H1 (cell line): ENCODE measurements around the gene NRDE2. TPM values are rescaled to one million over a fixed set of nuclear protein-coding genes. Genes with fewer than 3 reads are reported as not detected.

Experiments
- CTCF ChIA-PET: fragments of 300-600 bp; sonication (Branson Sonifier 250); formaldehyde crosslinking; loops from one replicate; lab custom pipeline; 2021; ENCODE audit not compliant: partially characterized antibody; lab: Charles Lee
- POLR2A ChIA-PET: fragments of 300-600 bp; sonication (Branson Sonifier 250); formaldehyde crosslinking; loops from one replicate; lab custom pipeline; 2021; ENCODE audit warnings: inconsistent platforms; ENCODE audit not compliant: partially characterized antibody; lab: Charles Lee
- DNase-seq, 2 experiments: peaks; one replicate each; pipeline versions ENCODE4 v3.0.0 to v3.0.0-alpha.2; 2010 to 2022; ENCODE audit warnings: low spot score in 2 of 2, low read depth in 1 of 2, mixed read lengths in 1 of 2
- FAIRE-seq: peaks from 2 replicates; lab custom pipeline; 2011; peaks lifted over from hg19 to GRCh38; lab: Jason Lieb, UNC
- H2AFZ ChIP-seq: 2 replicates; pipeline ENCODE4 v1.8.1; 2012; ENCODE audit warnings: low read length, inconsistent platforms
- H2AK5ac ChIP-seq: 2 replicates; pipeline ENCODE4 v1.6.1; 2013; ENCODE audit warnings: low read depth, low read length
- H2BK120ac ChIP-seq: replicated peaks from 2 replicates; pipeline ENCODE3; 2013; ENCODE audit warnings: low read depth, low read length, inconsistent platforms
- H2BK12ac ChIP-seq: 2 replicates; pipeline ENCODE4 v1.6.1; 2013; ENCODE audit warnings: low read depth, low read length
- H2BK15ac ChIP-seq: 2 replicates; pipeline ENCODE4 v1.6.1; 2013; ENCODE audit warnings: low read length
- H2BK20ac ChIP-seq: 2 replicates; pipeline ENCODE4 v1.6.1; 2013; ENCODE audit warnings: low read length
- H2BK5ac ChIP-seq: 2 replicates; pipeline ENCODE4 v1.6.1; 2013; ENCODE audit warnings: low read depth, low read length
- H3K14ac ChIP-seq: 2 replicates; pipeline ENCODE4 v1.6.1; 2013; ENCODE audit warnings: inconsistent platforms; ENCODE audit not compliant: insufficient read length
- H3K18ac ChIP-seq: 2 replicates; pipeline ENCODE4 v1.6.1; 2013; ENCODE audit warnings: low read length; ENCODE audit errors: extremely low read depth
- H3K23ac ChIP-seq: 2 replicates; pipeline ENCODE4 v1.6.1; 2013; ENCODE audit warnings: inconsistent platforms; ENCODE audit not compliant: insufficient read length
- H3K23me2 ChIP-seq: 2 replicates; pipeline ENCODE4 v1.6.1; 2013; ENCODE audit warnings: low read depth, low read length
- H3K27ac ChIP-seq: 2 replicates; pipeline ENCODE4 v1.6.1; 2011; ENCODE audit warnings: low read depth, low read length, inconsistent platforms
- H3K27me3 ChIP-seq, 4 experiments: replicated peaks in 1 of 4; 1 replicate in 1 of 4; 2 replicates in 3 of 4; pipeline versions ENCODE4 v1.6.1 to v1.8.1; 2011 to 2013; ENCODE audit warnings: low read length in 3 of 4, mild to moderate bottlenecking in 3 of 4, inconsistent platforms in 2 of 4, mixed read lengths in 2 of 4, moderate library complexity in 1 of 4; ENCODE audit not compliant: control insufficient read depth in 3 of 4, insufficient read depth in 3 of 4; ENCODE audit errors: extremely low read depth in 1 of 4
- H3K36me3 ChIP-seq, 4 experiments: 2 replicates each; pipeline versions ENCODE4 v1.6.1 to v1.8.1; 2011 to 2013; ENCODE audit warnings: mild to moderate bottlenecking in 4 of 4, low read length in 3 of 4, moderate library complexity in 2 of 4, control low read depth in 1 of 4, inconsistent platforms in 1 of 4; ENCODE audit not compliant: insufficient read depth in 4 of 4, control insufficient read depth in 2 of 4
- H3K4ac ChIP-seq: replicated peaks from 2 replicates; pipeline ENCODE3; 2013; ENCODE audit warnings: low read length, low read depth, mixed read lengths, inconsistent platforms; ENCODE audit not compliant: insufficient read length
- H3K4me1 ChIP-seq, 4 experiments: replicated peaks in 1 of 4; 1 replicate in 1 of 4; 2 replicates in 3 of 4; pipeline versions ENCODE4 v1.6.1 to v1.8.1; 2011 to 2013; ENCODE audit warnings: low read length in 3 of 4, inconsistent platforms in 2 of 4, mixed read lengths in 1 of 4; ENCODE audit not compliant: insufficient read depth in 4 of 4, control insufficient read depth in 3 of 4
- H3K4me2 ChIP-seq, 2 experiments: 2 replicates each; pipeline versions ENCODE4 v1.6.1 to v1.8.1; 2011 to 2013; ENCODE audit warnings: low read depth in 2 of 2, low read length in 2 of 2, control low read depth in 1 of 2, inconsistent platforms in 1 of 2, mild to moderate bottlenecking in 1 of 2; ENCODE audit not compliant: insufficient read depth in 1 of 2
- H3K4me3 ChIP-seq, 4 experiments: fragments of 200-600, 300-600 bp in 1 of 4; sonication (generic), shearing (Covaris generic), sonication (Bioruptor Twin) in 1 of 4; 2 replicates each; pipeline versions ENCODE4 v1.5.1 to v1.8.1; 2011 to 2016; ENCODE audit warnings: low read length in 4 of 4, low read depth in 3 of 4, control low read depth in 2 of 4, inconsistent platforms in 2 of 4, mild to moderate bottlenecking in 2 of 4, mixed read lengths in 1 of 4, moderate library complexity in 1 of 4; ENCODE audit not compliant: insufficient read depth in 2 of 4; ENCODE audit errors: extremely low read depth in 1 of 4
- H3K56ac ChIP-seq: replicated peaks from 2 replicates; pipeline ENCODE3; 2013; ENCODE audit warnings: low read depth, mild to moderate bottlenecking, mixed read lengths, low read length, inconsistent platforms; ENCODE audit not compliant: insufficient read length
- H3K79me1 ChIP-seq: 2 replicates; pipeline ENCODE4 v1.6.1; 2013; ENCODE audit warnings: low read depth, low read length, control low read depth
- H3K79me2 ChIP-seq, 2 experiments: 2 replicates each; pipeline versions ENCODE4 v1.6.1 to v1.8.1; 2012 to 2013; ENCODE audit warnings: low read length in 2 of 2, mild to moderate bottlenecking in 2 of 2, inconsistent platforms in 1 of 2; ENCODE audit not compliant: insufficient read depth in 2 of 2, control insufficient read depth in 1 of 2
- H3K9ac ChIP-seq, 4 experiments: replicated peaks in 1 of 4; 1 replicate in 1 of 4; 2 replicates in 3 of 4; pipeline versions ENCODE4 v1.6.1 to v1.8.1; 2011 to 2013; ENCODE audit warnings: low read depth in 3 of 4, low read length in 3 of 4, control low read depth in 2 of 4, mild to moderate bottlenecking in 2 of 4, moderate library complexity in 2 of 4, inconsistent platforms in 1 of 4; ENCODE audit errors: extremely low read depth in 1 of 4
- H3K9me3 ChIP-seq, 2 experiments: 2 replicates each; pipeline versions ENCODE4 v1.6.1 to v1.8.1; 2012 to 2013; ENCODE audit warnings: mild to moderate bottlenecking in 2 of 2, moderate library complexity in 2 of 2, control low read depth in 1 of 2, inconsistent platforms in 1 of 2, low read depth in 1 of 2, low read length in 1 of 2, mixed read lengths in 1 of 2; ENCODE audit not compliant: insufficient read depth in 2 of 2
- H4K20me1 ChIP-seq, 2 experiments: replicated peaks in 1 of 2; 2 replicates each; pipeline versions ENCODE3 to v1.8.1; 2011 to 2013; ENCODE audit warnings: inconsistent platforms in 2 of 2, low read length in 2 of 2, mild to moderate bottlenecking in 1 of 2; ENCODE audit not compliant: insufficient read depth in 2 of 2, control insufficient read depth in 1 of 2
- H4K5ac ChIP-seq: 2 replicates; pipeline ENCODE4 v1.6.1; 2013; ENCODE audit warnings: low read length, low read depth, mixed read lengths, inconsistent platforms; ENCODE audit not compliant: insufficient read length
- H4K8ac ChIP-seq: 2 replicates; pipeline ENCODE4 v1.8.0; 2013; ENCODE audit warnings: mild to moderate bottlenecking, moderate library complexity, low read length, inconsistent platforms; ENCODE audit not compliant: insufficient read depth; ENCODE audit errors: extremely low read depth
- H4K91ac ChIP-seq: replicated peaks from 2 replicates; pipeline ENCODE3; 2013; ENCODE audit warnings: low read length, mixed read lengths, inconsistent platforms; ENCODE audit not compliant: insufficient read length
- ATF3 ChIP-seq: IDR thresholded peaks from 2 replicates; pipeline ENCODE4 v1.6.1; 2011; ENCODE audit warnings: low read depth, mild to moderate bottlenecking, low read length; ENCODE audit not compliant: insufficient read depth
- CBX5 ChIP-seq: fragments of 300-800, 300-1000 bp; sonication (generic); IDR thresholded peaks from 2 replicates; pipeline ENCODE4 v1.7.1; 2016; ENCODE audit warnings: antibody characterized with exemption, low read length, low read depth
- E2F6 ChIP-seq: IDR thresholded peaks from 2 replicates; pipeline ENCODE4 v1.6.1; 2012; ENCODE audit warnings: inconsistent platforms
- JUN ChIP-seq: IDR thresholded peaks from 2 replicates; pipeline ENCODE4 v1.6.1; 2011; ENCODE audit warnings: low read depth, mild to moderate bottlenecking, improper control_type of control experiment, low read length
- SIN3A ChIP-seq, 2 experiments: IDR thresholded peaks in 1 of 2; conservative IDR thresholded peaks in 1 of 2; 2 replicates each; pipeline ENCODE4 v1.6.1; 2011 to 2012; ENCODE audit warnings: low read length in 2 of 2, improper control_type of control experiment in 1 of 2, low read depth in 1 of 2, mild to moderate bottlenecking in 1 of 2
- YY1 ChIP-seq: IDR thresholded peaks from 2 replicates; pipeline ENCODE4 v1.6.1; 2011; ENCODE audit warnings: low read depth, mild to moderate bottlenecking, low read length
- WGBS, 2 experiments: shearing (Covaris generic) in 1 of 2; methylation state at CpG; one replicate each; pipeline versions ENCODE4 v1.1.6 to v1.1.7; 2013 to 2015; ENCODE audit warnings: low lambda C conversion rate in 2 of 2, mixed read lengths in 2 of 2, inconsistent platforms in 1 of 2, low coverage in 1 of 2, missing lambda C conversion rate in 1 of 2; ENCODE audit not compliant: insufficient replicate concordance in 2 of 2, insufficient coverage in 1 of 2, insufficient read length in 1 of 2; ENCODE audit errors: extremely low coverage in 1 of 2, missing lambda C conversion rate in 1 of 2; 5-methylcytosine and 5-hydroxymethylcytosine counted together
- polyA plus RNA-seq, 7 experiments: library from polyadenylated mRNA; depleted of rRNA in 3 of 7; stranded (reverse) in 5 of 7; unstranded in 2 of 7; fragments of >200 nt in 5 of 7; fragments of 200-250 nt in 2 of 7; gene quantifications; 1 replicate in 5 of 7; 2 replicates in 1 of 7; 4 replicates in 1 of 7; pipeline versions ENCODE4 v1.2.1 to v1.2.3, GENCODE V29; 2011 to 2013; ENCODE audit warnings: missing spikeins in 2 of 7, mixed read lengths in 2 of 7
- total RNA-seq: library from RNA; stranded (reverse); fragmentation: NEBNext Ultra II Directional; extraction: Animal tissue kit (Norgen Biotek cat#: 25700); gene quantifications from 2 replicates; pipeline ENCODE4 v1.2.1, GENCODE V29; 2021

Gene NRDE2
- total and polyA plus RNA-seq, 2 of the 8 experiments (the other 6 are each of a cell fraction or from before 2014, with no cell fraction given) = 4.9 to 12.1 TPM

GRCh38 chr14:90319634-90320541, 11.9 kb downstream of the NRDE2 start:
- POLR2A ChIA-PET = interaction anchor here (1.9 kb wide), 1 partner anchor 12 kb away, joined by 5 read pairs; no protein-coding TSS in a partner anchor

More at GRCh38 chr14:90319634-90320541, 11.9 kb downstream of the NRDE2 start:
- H3K27me3 ChIP-seq = no peaks in the 10 kb centered on the region
- H2AK5ac ChIP-seq = no peak overlapping the region
- no peak overlapping the region for H3K14ac ChIP-seq
- no peak overlapping the region for H2BK5ac ChIP-seq
- no peak overlapping the region for H2BK120ac ChIP-seq
- H3K4me2 ChIP-seq = no peak overlapping the region
- no peaks in the 10 kb centered on the region for H3K9me3 ChIP-seq
- DNase-seq (no peak), FAIRE-seq (no peak)
- no peak overlapping the region for H3K4me3 ChIP-seq
- H3K23me2 ChIP-seq = no peaks in the 10 kb centered on the region
- H2BK12ac ChIP-seq = no peak overlapping the region
- H2AFZ ChIP-seq = no peak overlapping the region
- H3K9ac ChIP-seq = no peak overlapping the region
- CTCF ChIA-PET = interaction anchor here (0.8 to 1.1 kb wide), 4 partner anchors 18 to 234 kb away, joined by 3 read pairs; no protein-coding TSS in a partner anchor
- H3K4me1 ChIP-seq = no peaks in the 10 kb centered on the region
- no peak overlapping the region for H3K56ac ChIP-seq
- H3K18ac ChIP-seq = no peak overlapping the region
- no peak overlapping the region for H4K5ac ChIP-seq
- H4K91ac ChIP-seq = no peak overlapping the region
- 88% methylated on average over 6 of the region's 6 CpGs; no CpG with 5 or more reads in 1 of the 2 experiments for WGBS, 2 experiments
- H2BK15ac ChIP-seq = no peak overlapping the region
- no peaks in the 10 kb centered on the region; the same call in 1 of the 2 replicates for H3K79me1 ChIP-seq
- H3K27ac ChIP-seq = no peak overlapping the region
- no peak overlapping the region for H3K4ac ChIP-seq
- H3K36me3 ChIP-seq = peaks cover 0 to 19% (median 2%) of the 10 kb centered on the region in 4 experiments; a peak in 4 of 8 replicates
- no peak overlapping the region for H2BK20ac ChIP-seq
- no peak overlapping the region for H3K23ac ChIP-seq
- no peak for TF ChIP-seq SIN3A (conservative IDR thresholded peaks at IDR 0.05 in 1 of 2, IDR thresholded peaks at IDR 0.05 in 1 of 2; ENCODE audit: low read depth in 1 of 2, low read length in 2 of 2)
- no peak for TF ChIP-seq E2F6
- TF ChIP-seq CBX5 = no peak
- TF ChIP-seq ATF3 = no peak
- no peak for TF ChIP-seq JUN
- no peak for TF ChIP-seq YY1
- peaks cover 0 to 8% of the 10 kb centered on the region in 2 experiments; a peak in 1 of 4 replicates for H3K79me2 ChIP-seq
- H4K8ac ChIP-seq = no peak overlapping the region
- no peaks in the 10 kb centered on the region for H4K20me1 ChIP-seq
